Transverse colon (tissue), 4 donors: ENCODE results near the gene SHROOM2. TPM values are rescaled to one million over a fixed set of nuclear protein-coding genes. Genes with fewer than 3 reads are reported as not detected.

Experiments used
- DNase-seq: peaks from one replicate; pipeline ENCODE4 v3.0.0-alpha.2; 2019
- H3K27ac ChIP-seq, 4 donors: fragments of 200-600 bp; sonication (generic); 2 replicates each; pipeline ENCODE4 v1.5.1; 2016 to 2018; ENCODE audit warnings: inconsistent platforms in 4 of 4
- H3K27me3 ChIP-seq: fragments of 200-600 bp; sonication (generic); 2 replicates; pipeline ENCODE4 v1.5.1; 2017; ENCODE audit warnings: inconsistent platforms
- H3K36me3 ChIP-seq, 4 donors: fragments of 200-600 bp; sonication (generic); 2 replicates each; pipeline ENCODE4 v1.5.1; 2017 to 2019; ENCODE audit warnings: inconsistent platforms in 4 of 4
- H3K4me1 ChIP-seq, 4 donors: fragments of 200-600 bp; sonication (generic); 2 replicates each; pipeline ENCODE4 v1.5.1; 2017 to 2020; ENCODE audit warnings: inconsistent platforms in 4 of 4
- H3K4me3 ChIP-seq, 4 donors: fragments of 200-600 bp; sonication (generic); 1 replicate in 1 of 4; 2 replicates in 3 of 4; pipeline versions ENCODE4 v1.5.1 to v1.6.1; 2017 to 2019; ENCODE audit warnings: inconsistent platforms in 4 of 4
- H3K9me3 ChIP-seq, 2 donors: fragments of 200-600 bp; sonication (generic); 2 replicates each; pipeline ENCODE4 v1.5.1; 2017 to 2019; ENCODE audit warnings: inconsistent platforms in 2 of 2
- EP300 ChIP-seq: sonication (generic); formaldehyde crosslinking; IDR thresholded peaks from one replicate; pipeline ENCODE4 v1.6.1; 2017; ENCODE audit warnings: antibody characterized with exemption, low read depth
- POLR2A ChIP-seq: fragments of 450-650 bp; IDR thresholded peaks from one replicate; pipeline ENCODE4 v1.6.1; 2016; ENCODE audit warnings: antibody characterized with exemption, mild to moderate bottlenecking, moderate library complexity
- POLR2AphosphoS5 ChIP-seq, 3 donors: sonication (generic); formaldehyde crosslinking; IDR thresholded peaks; one replicate each; pipeline ENCODE4 v1.6.1; 2016; ENCODE audit warnings: antibody characterized with exemption in 3 of 3
- WGBS, 2 donors: methylation state at CpG; one replicate each; pipeline ENCODE4 v1.1.5; 2018; ENCODE audit warnings: low coverage in 1 of 2; 5-methylcytosine and 5-hydroxymethylcytosine counted together
- in situ Hi-C, 4 donors: fragments of 200-750 bp; cut with MboI; loops; one replicate each; pipeline versions ENCODE4 v1.15.0 to v1.15.1; 2017; ENCODE audit warnings: low sequenced_read_pairs in 3 of 4, low pct_ligation_motif_present in 1 of 4, low pct_unique_long_range_greater_than_20kb in 1 of 4
- intact Hi-C: fragments of 100-400 bp; cut with DNase I; formaldehyde crosslinking; loops from one replicate; pipeline ENCODE4 v1.15.1; 2023; ENCODE audit warnings: low total_unique reads
- total RNA-seq, 4 donors: library from RNA; depleted of rRNA; stranded (reverse); fragments of >200 nt; gene quantifications; one replicate each; pipeline ENCODE4 v1.1.0, GENCODE V29; 2016
- TF ChIP-seq, protein P1 (sequence below), 5 experiments: fragments of 200-600 bp in 3 of 5; fragments of 450-650 bp in 2 of 5; sonication (generic) in 3 of 5; IDR thresholded peaks; 1 replicate in 2 of 5; 2 replicates in 3 of 5; pipeline ENCODE4 v1.5.1; 2016 to 2017; ENCODE audit warnings: antibody characterized with exemption in 5 of 5, inconsistent platforms in 3 of 5, mild to moderate bottlenecking in 2 of 5, moderate library complexity in 1 of 5

Gene SHROOM2
- total RNA-seq, 4 donors from 2014 or later: 8.9 to 20.6 (median 11.3) TPM

DNA sequence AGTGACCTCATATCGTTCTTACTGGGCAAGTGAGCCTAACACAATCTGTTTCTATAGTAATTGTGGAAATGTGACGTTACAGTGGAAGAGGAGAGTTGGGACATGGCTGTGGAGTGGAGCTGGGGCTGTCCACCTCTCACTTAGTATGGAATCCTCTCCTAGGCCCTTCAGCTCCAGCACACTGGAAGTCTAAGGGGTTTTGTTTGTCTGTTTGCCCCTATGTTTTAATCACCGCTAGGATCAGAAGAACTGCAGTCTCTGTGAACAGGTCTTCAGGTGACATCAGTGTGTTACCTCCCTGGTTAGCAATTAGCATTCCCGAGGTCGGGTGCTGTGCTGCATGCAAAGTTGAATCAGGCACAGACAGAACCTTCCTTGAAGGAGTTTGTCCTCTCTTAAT, 131.6 kb downstream of the SHROOM2 start:
- intact Hi-C loops: no loop called here
- WGBS, 2 donors: 74% methylated on average over 5 of the region's 5 CpGs; no CpG with 5 or more reads in 1 of the 2 donors
- no peak for DNase-seq
- H3K4me1 ChIP-seq: no peaks in the 10 kb centered on the region
- H3K9me3 ChIP-seq: no peaks in the 10 kb centered on the region
- TF ChIP-seq EP300: no peak
- no peak for TF ChIP-seq POLR2A
- TF ChIP-seq, protein P1, sequence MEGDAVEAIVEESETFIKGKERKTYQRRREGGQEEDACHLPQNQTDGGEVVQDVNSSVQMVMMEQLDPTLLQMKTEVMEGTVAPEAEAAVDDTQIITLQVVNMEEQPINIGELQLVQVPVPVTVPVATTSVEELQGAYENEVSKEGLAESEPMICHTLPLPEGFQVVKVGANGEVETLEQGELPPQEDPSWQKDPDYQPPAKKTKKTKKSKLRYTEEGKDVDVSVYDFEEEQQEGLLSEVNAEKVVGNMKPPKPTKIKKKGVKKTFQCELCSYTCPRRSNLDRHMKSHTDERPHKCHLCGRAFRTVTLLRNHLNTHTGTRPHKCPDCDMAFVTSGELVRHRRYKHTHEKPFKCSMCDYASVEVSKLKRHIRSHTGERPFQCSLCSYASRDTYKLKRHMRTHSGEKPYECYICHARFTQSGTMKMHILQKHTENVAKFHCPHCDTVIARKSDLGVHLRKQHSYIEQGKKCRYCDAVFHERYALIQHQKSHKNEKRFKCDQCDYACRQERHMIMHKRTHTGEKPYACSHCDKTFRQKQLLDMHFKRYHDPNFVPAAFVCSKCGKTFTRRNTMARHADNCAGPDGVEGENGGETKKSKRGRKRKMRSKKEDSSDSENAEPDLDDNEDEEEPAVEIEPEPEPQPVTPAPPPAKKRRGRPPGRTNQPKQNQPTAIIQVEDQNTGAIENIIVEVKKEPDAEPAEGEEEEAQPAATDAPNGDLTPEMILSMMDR (IDR thresholded peaks at IDR 0.05): no peak
- TF ChIP-seq POLR2AphosphoS5 (IDR thresholded peaks at IDR 0.05): no peak
- no peak overlapping the region for H3K4me3 ChIP-seq
- H3K36me3 ChIP-seq: no peaks in the 10 kb centered on the region
- H3K27me3 ChIP-seq: no peaks in the 10 kb centered on the region
- no peak overlapping the region for H3K27ac ChIP-seq
- in situ Hi-C loops: no loop called here

- DNase-seq: no peak
- Histone ChIP-seq H3K4me1 (no peaks in the 10 kb centered on the region), H3K36me3 (no peaks in the 10 kb centered on the region), H3K4me3 (no peak overlapping the region), H3K9me3 (no peaks in the 10 kb centered on the region), H3K27me3 (no peaks in the 10 kb centered on the region), H3K27ac (no peak overlapping the region)
- intact Hi-C loops: no loop called here
- in situ Hi-C loops: no loop called here
- TF ChIP-seq, protein P1 (IDR thresholded peaks at IDR 0.05): no peak
- TF ChIP-seq POLR2A (no peak), POLR2AphosphoS5 (IDR thresholded peaks at IDR 0.05) (no peak), EP300 (no peak)
- 63 to 69% methylated on average over 2 to 3 of the region's 3 CpGs for WGBS, 2 donors
Measured at GRCh38 chrX:9919632-9920172, 133.5 kb downstream of the SHROOM2 start.

DNA sequence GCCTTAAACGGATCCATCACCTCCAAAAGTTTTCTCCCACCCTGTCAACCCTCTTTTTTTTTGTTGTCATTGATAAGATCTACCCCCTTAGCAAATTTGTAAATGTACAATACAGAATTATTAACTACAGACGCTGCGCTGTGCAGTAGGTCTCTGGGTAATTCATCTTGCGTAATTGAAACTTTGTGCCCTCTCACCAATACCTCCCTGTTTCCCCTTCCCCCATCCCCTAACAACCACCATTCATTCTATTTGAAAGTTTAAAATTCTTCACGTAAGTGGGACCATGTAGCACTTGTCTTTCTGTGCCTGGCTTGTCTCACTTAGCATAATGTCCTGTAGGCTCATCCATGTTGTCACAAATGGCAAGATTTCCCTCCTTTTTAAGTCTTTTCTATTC, 135.2 kb downstream of the SHROOM2 start:
- Histone ChIP-seq H3K4me3 (no peak overlapping the region), H3K4me1 (no peaks in the 10 kb centered on the region), H3K36me3 (no peaks in the 10 kb centered on the region), H3K27ac (no peak overlapping the region), H3K27me3 (no peaks in the 10 kb centered on the region), H3K9me3 (no peaks in the 10 kb centered on the region)
- TF ChIP-seq EP300 (no peak), POLR2AphosphoS5 (IDR thresholded peaks at IDR 0.05) (no peak), POLR2A (no peak)
- TF ChIP-seq, protein P1 (IDR thresholded peaks at IDR 0.05): no peak
- intact Hi-C loops: no loop called here
- 83 to 97% methylated on average over 4 to 5 of the region's 5 CpGs for WGBS, 2 donors
- DNase-seq: no peak
- in situ Hi-C loops: no loop called here

- 66% methylated on average over 5 of the region's 5 CpGs; no CpG with 5 or more reads in 1 of the 2 donors for WGBS, 2 donors
- Histone ChIP-seq H3K4me3 (no peak overlapping the region), H3K4me1 (no peaks in the 10 kb centered on the region), H3K36me3 (no peaks in the 10 kb centered on the region), H3K27me3 (no peaks in the 10 kb centered on the region), H3K27ac (no peak overlapping the region), H3K9me3 (no peaks in the 10 kb centered on the region)
- intact Hi-C loops (no loop called here), in situ Hi-C loops (no loop called here)
- no peak for DNase-seq
- TF ChIP-seq, protein P1 (IDR thresholded peaks at IDR 0.05): no peak
Measured at GRCh38 chrX:9923357-9923756, 137.1 kb downstream of the SHROOM2 start.
